Esophagus mucosa (tissue), 1 donor: ENCODE measurements around the gene WBP1. TPM values are rescaled to one million over a fixed set of nuclear protein-coding genes. Genes with fewer than 3 reads are reported as not detected.
"Not testable (repeated sequence)": the region's sequence is repeated elsewhere in the genome, so short reads cannot be mapped to it uniquely, and the experiment has no call there.

Experiments
- ATAC-seq: fragments of 200-7000 bp; cut with Tn5 transposase; one replicate; pipeline ENCODE4 v1.9.1; 2020
- total RNA-seq: library from RNA; stranded (reverse); gene quantifications from one replicate; pipeline ENCODE4 v1.2.4, GENCODE V29; 2023
- donor health status: DM: yes; HTN: yes; CAD: no.

The WBP1 gene
- total RNA-seq, 1 donor from 2014 or later: 30.6 TPM

- ATAC-seq: peak; percentile 98
Observed at GRCh38 chr2:74482801-74483674, 24.8 kb downstream of the WBP1 start, which contains the start of the genes CCDC142 and TTC31. Gene CCDC142, minus strand, starts transcription at chr2:74482998. Its CDS starts 161 bp downstream, at chr2:74482837. Gene TTC31, plus strand, starts transcription at chr2:74483081. Its CDS starts 15 bp downstream, at chr2:74483096.

GRCh38 chr2:74483675-74484164 is 25.5 kb downstream of the WBP1 start:
- ATAC-seq: not testable (repeated sequence)

DNA sequence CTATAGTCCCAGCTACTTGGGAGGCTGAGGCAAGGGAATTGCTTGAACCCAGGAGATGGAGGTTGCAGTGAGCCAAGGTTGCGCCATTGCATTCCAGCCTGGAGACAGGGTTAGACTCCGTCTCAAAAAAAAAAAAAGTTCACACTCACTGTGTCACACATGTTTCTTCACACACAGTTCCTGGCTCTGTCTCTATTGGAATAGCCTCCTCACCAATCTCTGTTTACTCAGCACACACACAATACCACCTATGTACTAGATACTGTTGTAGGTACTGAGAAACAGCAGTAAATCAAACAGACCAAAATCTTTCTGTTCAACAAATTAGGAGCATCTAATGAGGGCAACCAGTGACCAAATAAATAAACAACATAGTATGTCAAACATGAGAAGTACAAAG is 27.9 kb downstream of the WBP1 start:
- no peak for ATAC-seq

- ATAC-seq: no peak
Observed at GRCh38 chr2:74488643-74489481, 30.6 kb downstream of the WBP1 start.

GRCh38 chr2:74489906-74490305 is 31.7 kb downstream of the WBP1 start:
- no peak for ATAC-seq

DNA sequence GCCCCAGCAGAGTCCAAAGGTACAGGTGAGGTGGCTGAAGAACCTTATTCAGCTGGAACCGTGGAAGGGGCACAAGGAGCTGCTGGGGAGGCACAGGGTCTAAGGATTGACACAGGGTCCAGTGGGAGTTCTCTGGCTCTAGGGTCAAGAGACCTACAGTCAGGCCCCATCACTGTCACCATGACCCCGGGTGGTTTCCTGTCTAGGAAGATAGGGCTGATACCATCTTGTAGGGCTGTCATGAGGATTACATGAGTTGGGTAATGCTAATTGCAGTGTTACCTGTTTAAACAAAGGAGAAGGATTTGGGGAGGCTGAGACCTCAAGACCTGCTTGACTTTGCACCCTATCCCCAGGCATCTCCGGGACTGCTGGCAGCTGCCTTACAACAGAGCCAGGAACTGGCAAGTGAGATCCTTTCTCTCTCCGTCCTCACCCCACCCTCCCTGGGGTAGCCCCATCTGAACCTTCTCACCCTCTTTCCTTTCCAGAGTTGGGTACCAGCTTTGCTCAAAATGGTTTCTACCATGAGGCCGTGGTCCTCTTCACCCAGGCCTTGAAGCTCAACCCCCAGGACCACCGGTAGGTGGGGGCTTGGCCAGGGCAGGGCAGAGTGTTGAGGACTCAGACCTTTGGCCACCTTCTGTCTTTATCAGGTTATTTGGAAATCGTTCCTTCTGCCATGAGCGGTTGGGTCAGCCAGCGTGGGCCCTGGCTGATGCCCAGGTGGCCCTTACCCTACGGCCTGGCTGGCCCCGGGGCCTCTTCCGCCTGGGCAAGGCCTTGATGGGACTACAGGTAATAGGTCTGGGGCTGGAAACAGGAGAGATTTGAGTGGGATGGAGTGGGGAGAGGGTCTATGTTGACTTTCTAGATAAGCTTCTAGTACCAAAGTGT is 33.7 kb downstream of the WBP1 start:
- ATAC-seq: no peak

- no peak for ATAC-seq
Observed at GRCh38 chr2:74493546-74493945, 35.3 kb downstream of the WBP1 start.

DNA sequence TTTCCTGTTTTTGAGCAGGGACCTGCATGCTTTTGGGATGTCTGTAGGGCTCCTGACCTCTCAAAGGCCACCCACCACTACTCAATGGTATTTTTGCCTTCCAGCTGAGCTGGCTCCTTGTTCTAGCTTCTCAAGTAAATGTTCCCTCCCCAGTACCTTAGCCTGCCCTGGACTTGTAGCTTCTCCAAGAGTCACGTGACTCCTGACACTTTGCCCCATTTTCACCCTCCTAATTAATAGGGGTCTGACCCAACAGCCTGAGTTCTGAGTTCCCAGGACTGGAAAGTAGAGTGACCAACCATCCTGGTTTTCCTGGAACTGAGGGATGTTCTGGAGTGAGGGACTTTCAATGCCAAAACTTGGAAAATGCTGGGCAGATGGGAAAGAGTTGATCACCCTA is 37.2 kb downstream of the WBP1 start:
- ATAC-seq: no peak

GRCh38 chr2:74496997-74497776 is 38.9 kb downstream of the WBP1 start:
- no peak for ATAC-seq

DNA sequence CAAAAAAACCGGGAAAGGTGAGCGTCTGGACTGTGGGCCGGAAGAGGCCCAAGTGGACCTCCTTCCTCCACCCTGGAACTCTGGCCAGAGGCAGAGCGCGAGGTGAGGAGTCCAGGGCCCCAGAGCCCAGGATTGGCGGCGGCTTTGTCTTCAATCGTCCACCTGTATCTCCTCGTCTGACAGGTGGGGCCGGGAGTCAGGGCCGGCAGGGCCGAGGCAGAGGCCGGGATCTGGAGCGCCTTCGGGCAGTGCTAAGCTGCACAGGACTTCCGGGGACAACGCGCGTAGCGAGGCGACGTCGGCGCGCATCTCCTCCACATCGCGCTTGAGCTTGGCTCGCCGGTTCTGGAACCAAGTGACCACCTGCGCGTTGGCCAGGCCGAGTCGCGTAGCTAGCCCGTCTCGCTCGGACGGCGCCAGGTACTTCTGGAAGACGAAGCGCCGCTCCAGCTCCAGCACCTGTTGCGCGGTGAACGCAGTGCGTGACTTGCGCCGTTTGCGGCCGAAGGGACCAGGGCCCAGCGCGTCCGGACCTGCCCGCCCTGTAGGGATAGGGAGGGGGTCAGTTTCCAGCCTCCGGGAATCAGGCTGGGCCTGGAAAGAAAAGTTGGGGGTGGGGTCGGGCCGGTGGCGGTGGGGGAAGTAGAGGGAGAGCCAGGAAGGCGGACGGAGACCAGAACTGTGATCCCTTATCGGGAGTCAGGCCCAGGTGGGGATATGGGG is 39.7 kb downstream of the WBP1 start:
- peak; percentile 41 for ATAC-seq

GRCh38 chr2:74498500-74499266 is 40.4 kb downstream of the WBP1 start:
- peak; percentile 63 for ATAC-seq

- no peak for ATAC-seq
Observed at GRCh38 chr2:74499267-74499939, 41.2 kb downstream of the WBP1 start, which contains the start of gene LBX2. Gene LBX2, minus strand, starts transcription at chr2:74499603. Its CDS starts 66 bp downstream, at chr2:74499537.

DNA sequence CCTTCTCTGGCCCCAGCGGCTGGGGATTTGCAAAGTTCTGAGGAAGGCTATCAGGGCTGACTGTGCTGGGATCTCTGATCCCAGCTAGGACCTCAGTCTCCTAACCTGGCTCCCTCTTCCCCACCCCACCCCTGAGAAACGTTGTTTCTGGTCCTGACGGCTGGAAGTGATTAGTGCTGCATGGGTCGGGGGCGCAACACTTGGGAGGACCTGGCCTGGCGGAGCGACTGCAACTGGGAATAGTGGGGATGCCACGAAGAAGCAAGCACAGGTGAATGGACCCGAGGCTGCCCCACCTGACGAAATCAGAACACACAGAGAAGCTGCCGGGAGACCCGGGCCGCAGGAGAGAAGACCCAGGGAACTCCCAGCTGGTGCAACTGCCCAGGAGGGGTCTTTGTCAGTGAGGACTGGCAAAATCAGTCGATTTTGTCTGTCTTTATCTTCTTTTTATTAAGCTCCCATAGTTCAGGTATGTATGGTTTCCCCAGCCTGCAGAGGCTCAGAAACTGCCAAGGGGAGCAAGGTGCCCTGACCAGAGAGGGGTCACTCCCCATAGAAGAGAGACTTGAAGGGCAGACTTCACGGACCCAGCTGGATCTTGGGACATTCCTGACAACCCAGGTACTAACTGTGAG is 41.8 kb downstream of the WBP1 start:
- no peak for ATAC-seq

DNA sequence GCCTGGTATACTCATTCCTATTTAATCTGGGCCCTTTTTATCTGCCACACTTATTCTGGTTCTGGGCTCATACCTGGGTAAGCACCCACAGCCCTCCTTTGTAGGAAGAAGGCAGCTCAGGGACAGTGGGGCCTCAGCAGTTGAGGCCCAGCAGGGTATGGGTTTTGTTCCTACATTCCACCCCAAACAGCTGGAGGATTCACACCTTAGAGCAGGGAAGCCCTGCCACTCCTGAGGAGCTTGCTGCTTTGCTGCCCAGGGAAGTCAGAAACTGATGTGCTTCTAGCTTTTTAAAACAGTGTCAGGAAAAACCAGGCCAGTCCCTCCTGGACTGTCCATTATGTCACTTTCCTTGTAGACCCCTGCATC is 42.3 kb downstream of the WBP1 start:
- ATAC-seq: no peak

DNA sequence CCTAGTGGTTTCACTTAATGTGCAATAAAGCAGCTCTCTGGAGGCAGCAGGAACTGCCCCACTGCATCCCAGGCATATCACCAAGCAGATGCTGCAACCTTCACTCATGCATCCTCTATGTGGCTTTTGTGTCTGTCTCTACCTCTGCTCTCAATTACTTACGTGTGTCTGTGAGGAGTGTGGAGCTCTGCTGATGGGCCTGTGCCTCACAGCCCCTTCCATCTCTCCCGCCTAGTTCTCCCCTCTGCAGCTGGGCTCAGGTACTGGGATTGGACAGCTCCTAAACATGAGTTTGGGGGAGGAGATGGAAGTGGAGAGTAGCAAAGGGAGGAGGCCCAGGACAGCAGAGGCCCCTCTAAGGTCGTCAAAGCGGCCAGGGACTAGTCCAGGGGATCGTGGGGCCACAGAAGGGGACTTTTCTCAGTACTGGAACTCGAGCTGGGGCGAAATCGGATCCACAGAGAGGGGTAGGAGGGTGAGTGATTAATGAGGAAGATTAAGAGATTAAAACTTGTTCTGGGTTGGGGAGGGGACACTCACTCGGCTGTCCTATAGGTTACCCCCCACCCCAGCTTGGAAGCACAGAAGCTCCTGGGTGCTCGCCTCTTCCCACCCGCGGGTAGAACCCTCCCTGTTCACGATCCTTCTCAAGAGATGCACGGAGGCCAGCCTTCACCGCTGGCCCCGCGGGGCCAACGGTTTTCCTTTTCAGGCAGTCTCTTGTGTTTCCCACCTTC is 43.3 kb downstream of the WBP1 start:
- no peak for ATAC-seq

DNA sequence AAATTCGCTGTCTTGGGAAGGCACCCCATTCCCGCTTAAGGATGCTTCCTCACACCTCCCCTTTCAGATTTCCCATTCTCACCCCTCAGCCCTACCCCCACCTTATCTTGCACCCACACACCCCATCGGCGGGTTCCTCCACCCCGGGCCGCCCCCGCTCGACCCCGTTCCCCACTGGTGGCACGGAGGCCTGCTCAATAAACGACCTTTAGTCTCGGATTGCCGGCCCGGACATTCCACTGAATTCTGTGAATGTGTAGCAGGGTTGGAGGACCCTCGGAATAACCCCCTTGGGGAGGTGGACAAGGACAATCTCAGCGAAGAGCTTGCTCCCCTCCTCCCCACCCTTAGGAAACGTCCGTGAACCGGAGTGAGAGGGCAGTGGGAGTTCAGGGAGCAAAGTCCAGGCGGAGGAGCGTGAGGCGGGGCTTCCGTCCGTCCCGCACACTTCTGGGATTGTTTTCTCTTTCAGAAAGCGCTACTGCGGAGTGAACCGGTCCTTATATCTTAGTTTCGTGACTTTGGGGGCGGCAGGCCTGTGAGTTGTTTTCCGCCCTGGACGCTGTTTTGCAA is 44.0 kb downstream of the WBP1 start:
- ATAC-seq: no peak

GRCh38 chr2:74502720-74503505 is 44.7 kb downstream of the WBP1 start:
- peak; percentile 49 for ATAC-seq
